Measurements from ENCODE around the gene HOXB9.

The HOXB9 gene

GRCh38 chr17:48609759-48610281 is 16.3 kb downstream of the HOXB9 start:
- no peak for DNase-seq

GRCh38 chr17:48609033-48609432 is 17.1 kb downstream of the HOXB9 start:
- DNase-seq, result no peak

GRCh38 chr17:48608494-48608834 is 17.7 kb downstream of the HOXB9 start:
- DNase-seq, result no peak

- no peak for DNase-seq
Observed at GRCh38 chr17:48606892-48607614, 19.1 kb downstream of the HOXB9 start.

- no peak for DNase-seq
Observed at GRCh38 chr17:48605991-48606891, 19.9 kb downstream of the HOXB9 start.

- no peak for DNase-seq
Observed at GRCh38 chr17:48605409-48605919, 20.7 kb downstream of the HOXB9 start.

GRCh38 chr17:48604770-48605329 is 21.3 kb downstream of the HOXB9 start, which contains the start of gene HOXB6:
Gene HOXB6, minus strand, starts transcription at chr17:48604986. Its CDS starts 6,836 bp downstream, at chr17:48598150.
- DNase-seq, result no peak

GRCh38 chr17:48603959-48604769 is 22.0 kb downstream of the HOXB9 start:
- no peak for DNase-seq

GRCh38 chr17:48601539-48602425 is 24.4 kb downstream of the HOXB9 start:
- no peak for DNase-seq

GRCh38 chr17:48601207-48601538 is 25.0 kb downstream of the HOXB9 start:
- DNase-seq, result no peak

GRCh38 chr17:48600244-48601098 is 25.7 kb downstream of the HOXB9 start:
- no peak for DNase-seq

- no peak for DNase-seq
Observed at GRCh38 chr17:48599354-48599753, 26.8 kb downstream of the HOXB9 start.

- no peak for DNase-seq
Observed at GRCh38 chr17:48598736-48599135, 27.4 kb downstream of the HOXB9 start.

- peak; percentile 38 for DNase-seq
Observed at GRCh38 chr17:48597778-48598631, 28.2 kb downstream of the HOXB9 start.

- no peak for DNase-seq
Observed at GRCh38 chr17:48597528-48597777, 28.7 kb downstream of the HOXB9 start.

GRCh38 chr17:48596735-48597527 is 29.2 kb downstream of the HOXB9 start:
- DNase-seq, result no peak

- peak; percentile 49 for DNase-seq
Observed at GRCh38 chr17:48596000-48596734, 30.0 kb downstream of the HOXB9 start.

All from activated CD4-positive, alpha-beta T cell treated with anti-CD3 and anti-CD28 coated beads, Interleukin-10, Interleukin-2, amounts not matched to agents 100 ng/mL and 50 ng/mL, durations not matched to agents 16 hours and 8 hours (primary cell).